ENCODE data around the gene CHSY1.
"Not testable (repeated sequence)": the region's sequence is repeated elsewhere in the genome, so short reads cannot be mapped to it uniquely, and the experiment has no call there.

The CHSY1 gene

GRCh38 chr15:101251830-101252820 is at the start of gene CHSY1:
CHSY1 (minus strand) TSS chr15:101252048; CDS start chr15:101251456, 592 bp downstream.
- peak; percentile 90 for DNase-seq (ENCODE audit: low spot score)

DNA sequence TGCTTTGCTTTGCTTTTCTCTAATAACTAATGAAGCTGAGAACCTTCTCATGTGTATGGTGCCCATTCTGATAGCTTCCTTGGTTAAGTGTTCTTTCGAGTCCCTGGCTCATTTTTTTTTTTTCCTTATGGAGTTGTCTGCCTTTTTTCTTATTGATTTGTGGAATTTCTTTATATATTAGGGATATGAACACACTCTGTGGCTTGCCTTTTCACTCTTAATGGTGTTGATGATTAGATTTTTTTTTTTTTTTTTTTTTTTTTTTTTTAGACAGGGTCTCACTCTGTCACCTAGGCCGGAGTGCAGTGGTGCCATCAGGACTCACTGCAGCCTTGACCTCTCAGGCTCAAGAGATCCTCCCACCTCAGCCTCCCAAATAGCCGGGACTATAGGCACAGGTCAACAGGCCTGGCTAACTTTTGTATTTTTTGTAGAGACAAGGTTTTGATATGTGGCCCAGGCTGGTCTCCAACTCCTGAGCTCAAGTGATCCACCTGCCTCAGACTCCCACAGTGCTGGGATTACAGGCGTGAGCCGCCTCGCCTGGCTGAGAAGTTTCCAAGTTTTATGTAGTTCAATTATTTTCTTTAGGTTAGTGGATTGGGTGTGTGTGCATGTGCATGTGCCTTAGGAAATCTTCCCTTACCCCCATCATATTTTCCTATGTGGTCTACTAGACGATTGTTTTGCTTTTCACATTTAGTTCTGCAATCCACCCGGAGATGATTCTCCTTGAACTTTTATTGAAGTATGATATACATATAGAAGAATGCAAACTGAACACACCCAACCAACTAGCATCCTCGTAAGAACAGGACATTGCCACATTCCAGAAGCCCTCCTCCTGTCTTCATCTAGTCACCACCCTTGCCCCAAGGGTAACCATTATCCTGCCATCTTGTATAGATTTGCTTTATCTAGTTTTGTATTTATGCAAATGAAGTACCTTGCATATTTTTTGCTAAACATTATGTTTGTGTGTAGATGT is 44.9 kb upstream of the CHSY1 start:
- no peak for DNase-seq (ENCODE audit: low spot score)

- peak; percentile 51 for DNase-seq (ENCODE audit: low spot score)
Observed at GRCh38 chr15:101295607-101296161, 43.8 kb upstream of the CHSY1 start.

- peak; percentile 96 for DNase-seq (ENCODE audit: low spot score)
Observed at GRCh38 chr15:101294731-101295606, 43.1 kb upstream of the CHSY1 start, which contains the start of gene SNRPA1. SNRPA1 (minus strand) TSS chr15:101295248; CDS start chr15:101295178, 70 bp downstream.

- no peak for DNase-seq (ENCODE audit: low spot score)
Observed at GRCh38 chr15:101293122-101293521, 41.3 kb upstream of the CHSY1 start.

DNA sequence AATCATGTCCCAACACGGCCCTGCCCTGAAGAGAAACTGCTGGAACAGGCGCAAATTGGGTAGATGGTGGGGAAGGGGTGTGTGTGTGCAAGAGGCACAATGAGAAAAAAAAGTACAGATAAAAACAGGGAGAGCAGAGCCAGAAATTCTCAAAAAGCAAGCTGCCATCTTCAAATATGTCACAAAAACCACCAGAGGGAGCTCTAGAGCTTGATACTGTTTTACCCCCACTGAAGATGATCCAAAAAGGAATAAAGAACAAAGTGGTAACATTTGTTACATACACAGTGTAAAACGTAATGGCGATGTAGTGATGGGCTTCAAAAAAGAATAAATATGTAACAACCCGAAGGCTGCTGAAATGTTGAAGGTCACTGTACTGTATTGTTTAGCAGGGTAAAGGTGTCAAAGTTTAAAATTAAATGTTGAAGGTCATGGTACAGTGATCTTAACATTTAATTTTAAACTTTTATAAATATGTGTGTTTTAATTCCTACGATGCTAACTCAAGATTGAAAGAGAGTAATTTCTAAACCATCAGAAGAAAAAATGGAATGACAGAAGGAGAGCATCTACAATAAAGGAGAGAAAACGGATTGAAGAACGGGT is 37.2 kb upstream of the CHSY1 start:
- peak; percentile 60 for DNase-seq (ENCODE audit: low spot score)

DNA sequence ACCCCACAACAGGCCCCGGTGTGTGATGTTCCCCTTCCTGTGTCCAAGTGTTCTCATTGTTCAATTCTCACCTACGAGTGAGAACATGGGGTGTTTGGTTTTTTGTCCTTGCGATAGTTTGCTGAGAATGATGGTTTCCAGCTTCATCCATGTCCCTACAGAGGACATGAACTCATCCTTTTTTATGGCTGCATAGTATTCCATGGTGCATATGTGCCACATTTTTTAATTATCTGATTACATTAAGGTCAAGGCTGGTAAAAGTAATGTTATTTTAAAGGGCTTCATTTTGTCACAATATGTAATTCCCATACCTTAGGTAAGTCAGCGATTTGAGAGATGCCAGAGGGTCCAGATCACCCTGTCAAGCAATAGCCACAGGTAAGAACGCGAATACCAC is 35.5 kb upstream of the CHSY1 start:
- DNase-seq (ENCODE audit: low spot score), result not testable (repeated sequence)

DNA sequence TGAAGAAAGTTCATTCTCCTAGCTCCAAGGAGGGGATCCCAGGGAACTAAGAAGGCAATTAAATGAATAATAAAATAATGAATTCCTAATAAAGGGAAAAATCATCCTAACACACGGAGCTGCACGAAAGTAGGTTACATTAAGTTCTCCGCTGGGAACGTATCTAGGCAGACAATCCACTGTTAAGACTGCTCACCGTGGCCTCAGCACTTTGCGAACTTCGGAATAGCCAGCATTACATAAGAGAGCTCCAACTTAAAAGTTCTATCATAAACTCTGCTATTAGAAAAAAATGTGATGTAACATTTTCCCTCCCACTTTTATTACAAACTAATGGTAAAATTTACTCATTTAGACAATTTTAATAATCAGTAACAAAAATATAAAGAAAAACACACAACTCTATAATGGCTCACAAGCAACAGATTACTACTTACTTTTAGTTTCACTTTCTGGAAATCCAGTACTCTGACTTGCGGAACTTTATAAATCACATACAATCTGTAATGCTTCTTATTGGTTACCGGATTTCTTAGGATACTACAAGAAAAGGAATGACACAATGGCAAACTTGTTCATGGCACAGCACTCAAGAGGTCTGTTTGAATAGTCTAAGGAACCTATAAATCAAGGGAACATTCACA is 34.7 kb upstream of the CHSY1 start:
- no peak for DNase-seq (ENCODE audit: low spot score)

DNA sequence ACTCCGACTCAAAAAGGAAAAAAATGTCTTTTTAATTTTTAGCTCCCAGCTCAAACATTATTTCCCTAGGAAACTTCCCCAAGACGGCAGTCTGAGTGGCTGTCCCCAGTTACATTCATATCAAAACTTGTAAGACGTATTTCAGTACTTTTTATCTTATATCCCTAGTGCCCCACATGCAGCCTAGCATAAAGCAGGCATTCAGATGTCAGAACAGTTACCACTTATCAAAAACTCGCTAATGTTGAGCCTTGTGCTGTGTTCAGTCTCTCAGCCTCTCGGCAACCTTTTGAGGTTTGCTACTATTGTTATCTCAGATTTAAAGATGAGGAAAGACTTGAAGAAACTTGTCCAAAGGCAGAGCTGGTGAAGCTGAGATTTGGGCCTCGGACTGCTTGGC is 32.1 kb upstream of the CHSY1 start:
- no peak for DNase-seq (ENCODE audit: low spot score)

DNA sequence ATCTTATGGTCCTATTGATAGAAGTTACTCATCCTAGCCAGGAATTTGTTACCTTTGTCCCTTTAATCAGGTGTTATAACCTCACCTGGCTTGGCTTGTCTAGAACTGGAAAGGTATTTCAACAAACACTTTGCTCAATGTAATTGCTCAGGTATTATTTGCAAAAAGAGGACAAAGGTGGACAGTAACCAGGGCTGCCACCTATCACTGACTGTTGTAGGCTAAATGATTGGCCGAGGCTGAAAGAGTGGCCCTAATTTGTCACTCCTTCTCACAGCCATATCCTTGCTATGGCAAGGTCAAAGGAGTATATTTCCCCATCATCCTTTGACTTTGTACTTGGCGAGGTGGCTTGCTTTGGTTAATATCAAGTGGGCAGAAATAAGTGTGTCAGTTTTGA is 28.2 kb upstream of the CHSY1 start:
- DNase-seq (ENCODE audit: low spot score), result no peak

DNA sequence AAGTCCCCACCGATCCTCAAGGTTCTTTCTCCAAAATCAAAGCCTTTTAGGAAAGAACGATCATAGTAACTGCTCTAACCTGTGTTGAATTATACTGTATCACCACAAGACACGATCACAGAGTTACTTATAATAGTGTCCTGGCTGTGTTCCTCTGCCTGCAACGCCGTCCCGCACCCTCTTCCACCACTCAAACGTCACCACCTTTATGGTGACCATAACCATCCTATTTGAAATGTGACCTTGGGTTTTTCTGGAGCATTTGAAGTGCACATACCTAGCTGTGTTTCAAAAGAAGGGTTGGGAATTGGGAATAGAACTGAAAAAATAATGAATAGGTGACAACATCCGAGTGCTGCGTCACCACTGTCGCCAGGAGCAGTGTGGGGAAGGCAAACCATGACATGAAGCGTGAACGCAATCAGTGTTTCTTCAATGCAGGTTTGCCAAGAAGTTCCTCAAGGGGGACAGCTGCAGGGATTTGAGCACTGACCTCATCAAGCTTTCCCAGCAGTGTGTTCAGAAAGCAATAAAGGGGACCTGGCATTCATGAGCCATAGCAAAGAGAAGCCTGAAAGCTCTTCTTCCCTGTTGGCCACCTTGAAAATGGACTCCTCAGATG is 26.2 kb upstream of the CHSY1 start:
- no peak for DNase-seq (ENCODE audit: low spot score)

GRCh38 chr15:101277038-101277822 is 25.4 kb upstream of the CHSY1 start, which contains the start of gene SELENOS:
SELENOS (minus strand) TSS chr15:101277485; CDS start chr15:101277417, 68 bp downstream.
- DNase-seq (ENCODE audit: low spot score), result peak; percentile 88

DNA sequence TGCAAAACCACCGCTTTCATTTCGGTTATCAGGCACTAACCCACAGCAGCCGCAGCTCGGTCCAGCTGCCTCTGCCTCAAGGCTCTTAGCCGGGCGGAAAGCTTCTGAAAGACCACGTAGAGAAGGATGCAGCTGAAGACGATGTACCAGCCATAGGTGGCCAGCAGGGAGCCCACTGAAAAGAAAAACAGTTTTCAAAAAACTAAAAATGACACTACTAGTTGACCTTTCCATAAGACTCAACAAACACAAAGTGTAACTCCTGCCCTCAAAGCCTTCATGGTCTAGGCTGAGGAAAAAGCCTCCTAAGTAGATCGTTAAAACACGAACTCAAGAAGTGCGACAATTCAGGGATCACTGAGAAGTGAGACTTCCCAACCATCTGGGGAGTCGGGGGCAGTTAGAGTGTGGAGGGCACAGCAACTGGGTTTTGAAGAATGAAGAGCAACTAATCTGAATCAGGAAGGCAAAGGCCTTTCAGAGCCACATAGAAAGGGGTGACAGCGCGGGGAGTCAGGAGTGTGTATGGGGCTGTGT is 24.7 kb upstream of the CHSY1 start:
- no peak for DNase-seq (ENCODE audit: low spot score)

GRCh38 chr15:101275018-101275417 is 23.2 kb upstream of the CHSY1 start:
- DNase-seq (ENCODE audit: low spot score), result no peak

DNA sequence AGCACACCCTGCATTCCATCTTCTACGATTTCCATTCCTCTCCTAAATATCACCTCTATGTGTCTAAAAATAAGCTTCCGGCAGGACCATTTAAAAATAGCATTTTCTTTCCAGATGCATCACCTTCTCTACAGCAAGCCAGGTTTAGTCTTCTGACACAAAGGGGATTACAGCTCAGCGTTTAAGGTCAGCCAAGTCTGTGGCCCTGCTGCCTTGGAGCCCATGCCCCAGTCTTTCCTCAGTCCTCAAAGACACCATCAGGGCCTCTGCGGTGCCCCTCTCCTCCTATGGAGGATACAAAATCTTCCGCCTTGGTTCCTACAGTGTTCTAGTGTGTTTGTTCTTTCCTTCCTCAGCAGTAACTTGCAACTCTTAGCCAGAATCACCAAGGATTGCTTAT is 21.7 kb upstream of the CHSY1 start:
- no peak for DNase-seq (ENCODE audit: low spot score)

- DNase-seq (ENCODE audit: low spot score), result no peak
Observed at GRCh38 chr15:101272584-101272983, 20.7 kb upstream of the CHSY1 start.

DNA sequence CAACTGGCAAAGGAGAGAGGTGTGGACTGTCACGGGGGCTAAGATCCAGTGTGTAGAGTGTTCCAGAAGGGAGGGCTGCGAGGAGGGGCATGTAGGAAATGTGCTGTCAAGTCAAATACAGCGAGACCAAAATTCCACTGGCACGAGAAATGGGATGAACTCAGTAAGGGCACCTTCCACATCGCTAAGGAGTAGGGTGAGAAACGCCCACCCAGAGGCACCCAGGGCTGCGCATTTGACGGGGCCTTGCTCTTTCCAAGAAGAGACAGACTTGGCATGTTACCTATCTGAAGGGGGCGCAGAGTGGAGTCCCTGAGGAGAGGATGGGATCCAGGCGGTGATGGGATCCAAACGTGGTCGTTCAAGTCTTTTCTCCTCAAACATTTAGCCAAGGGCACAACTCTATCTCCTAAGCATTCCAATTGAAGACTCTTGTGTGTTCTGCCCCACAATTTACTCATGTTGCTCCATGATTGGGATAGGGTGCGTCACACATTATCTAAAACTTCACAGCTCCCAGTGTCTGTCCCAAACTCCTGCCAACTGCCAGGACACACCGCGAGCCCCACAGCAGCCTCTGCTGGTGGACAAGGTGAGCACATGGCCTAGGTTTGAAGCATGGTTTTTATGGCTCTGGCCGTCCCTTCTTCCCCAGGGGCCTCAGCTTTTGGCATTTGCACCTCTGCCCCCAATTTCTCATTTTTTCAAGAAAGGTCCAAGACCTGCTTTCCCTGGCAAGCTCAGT is 17.8 kb upstream of the CHSY1 start:
- DNase-seq (ENCODE audit: low spot score), result no peak
